ENCODE data around the gene TRIM39. TPM values are rescaled to one million over a fixed set of nuclear protein-coding genes. Genes with fewer than 3 reads are reported as not detected.
"Not testable (repeated sequence)": the region's sequence is repeated elsewhere in the genome, so short reads cannot be mapped to it uniquely, and the experiment has no call there.

The TRIM39 gene
- total and polyA plus RNA-seq, 8 donors, result 5.6 to 12.5 (median 6.9) TPM

GRCh38 chr6:30364591-30364990 lies 37.9 kb downstream of the TRIM39 start:
- intact Hi-C loops (cut with DNase I), result no loop called here
- DNase-seq, result no peak
- no peak for TF ChIP-seq CTCF (IDR thresholded peaks at IDR 0.05)
- no peaks in the 10 kb centered on the region for H3K4me1 ChIP-seq
- H3K27me3 ChIP-seq, result peaks cover 0 to 7% (median 0%) of the 10 kb centered on the region in 4 donors
- ATAC-seq, result peak in 1 of 4 donors; percentile 49
- H3K27ac ChIP-seq, result no peak overlapping the region
- no peaks in the 10 kb centered on the region for H3K36me3 ChIP-seq
- H3K4me3 ChIP-seq, result no peak overlapping the region
- WGBS, 2 donors, result 57 to 59% methylated on average over 2 of the region's 2 CpGs
- no peak for FAIRE-seq
- no peaks in the 10 kb centered on the region for H3K9me3 ChIP-seq

- ATAC-seq; DNase-seq; H3K4me1 ChIP-seq; FAIRE-seq; H3K9me3 ChIP-seq; H3K27me3 ChIP-seq; H3K4me3 ChIP-seq; H3K36me3 ChIP-seq; intact Hi-C loops (cut with DNase I); H3K27ac ChIP-seq: not testable (repeated sequence)
- WGBS, 2 donors, result 27 to 32% methylated on average over 1 of the region's 1 CpG
Measured at GRCh38 chr6:30369280-30369679, 42.6 kb downstream of the TRIM39 start.

- Histone ChIP-seq H3K4me3 (no peak overlapping the region), H3K27me3 (peaks cover 0 to 2% (median 0%) of the 10 kb centered on the region in 4 donors), H3K36me3 (no peaks in the 10 kb centered on the region), H3K27ac (no peak overlapping the region), H3K9me3 (no peaks in the 10 kb centered on the region), H3K4me1 (no peaks in the 10 kb centered on the region)
- ATAC-seq (peak in 1 of 4 donors; percentile 63), DNase-seq (no peak), FAIRE-seq (no peak)
- 0 to 6% methylated on average over 1 of the region's 1 CpG for WGBS, 2 donors
- no peak for TF ChIP-seq CTCF (IDR thresholded peaks at IDR 0.05)
- intact Hi-C loops (cut with DNase I), result no loop called here
Measured at GRCh38 chr6:30378290-30378937, 51.7 kb downstream of the TRIM39 start.

GRCh38 chr6:30380464-30380863 lies 53.7 kb downstream of the TRIM39 start:
- WGBS, 2 donors, result 37 to 58% methylated on average over 4 to 5 of the region's 5 CpGs

GRCh38 chr6:30386166-30386565 lies 59.4 kb downstream of the TRIM39 start:
- peaks cover 0 to 13% (median 3%) of the 10 kb centered on the region in 4 donors for H3K27me3 ChIP-seq
- no peaks in the 10 kb centered on the region for H3K9me3 ChIP-seq
- FAIRE-seq (no peak), ATAC-seq (no peak), DNase-seq (no peak)
- H3K36me3 ChIP-seq, result no peaks in the 10 kb centered on the region
- WGBS, 2 donors, result 28 to 29% methylated on average over 3 of the region's 3 CpGs
- no peak overlapping the region for H3K27ac ChIP-seq
- TF ChIP-seq CTCF (IDR thresholded peaks at IDR 0.05), result no peak
- H3K4me3 ChIP-seq, result no peak overlapping the region
- intact Hi-C loops (cut with DNase I), result no loop called here
- no peaks in the 10 kb centered on the region for H3K4me1 ChIP-seq

More at GRCh38 chr6:30380464-30380863, 53.7 kb downstream of the TRIM39 start:
- Histone ChIP-seq H3K36me3 (no peaks in the 10 kb centered on the region), H3K27ac (no peak overlapping the region), H3K9me3 (no peaks in the 10 kb centered on the region), H3K27me3 (peaks cover 0 to 7% (median 2%) of the 10 kb centered on the region in 4 donors), H3K4me3 (no peak overlapping the region), H3K4me1 (no peaks in the 10 kb centered on the region)
- ATAC-seq (no peak), DNase-seq (no peak), FAIRE-seq (no peak)
- intact Hi-C loops (cut with DNase I), result no loop called here
- no peak for TF ChIP-seq CTCF (IDR thresholded peaks at IDR 0.05)

Data from pancreas (tissue), 10 donors.